ENCODE data around the gene NETO2. TPM values are rescaled to one million over a fixed set of nuclear protein-coding genes. Genes with fewer than 3 reads are reported as not detected.
A peak's percentile ranks its signal among the peaks of the same experiment; 100 is the strongest.

NETO2 gene
- total and polyA plus RNA-seq, 9 of the 15 experiments (the other 6 are each of a cell fraction or from before 2014, with no cell fraction given), result 4.1 to 37.0 (median 22.2) TPM

DNA sequence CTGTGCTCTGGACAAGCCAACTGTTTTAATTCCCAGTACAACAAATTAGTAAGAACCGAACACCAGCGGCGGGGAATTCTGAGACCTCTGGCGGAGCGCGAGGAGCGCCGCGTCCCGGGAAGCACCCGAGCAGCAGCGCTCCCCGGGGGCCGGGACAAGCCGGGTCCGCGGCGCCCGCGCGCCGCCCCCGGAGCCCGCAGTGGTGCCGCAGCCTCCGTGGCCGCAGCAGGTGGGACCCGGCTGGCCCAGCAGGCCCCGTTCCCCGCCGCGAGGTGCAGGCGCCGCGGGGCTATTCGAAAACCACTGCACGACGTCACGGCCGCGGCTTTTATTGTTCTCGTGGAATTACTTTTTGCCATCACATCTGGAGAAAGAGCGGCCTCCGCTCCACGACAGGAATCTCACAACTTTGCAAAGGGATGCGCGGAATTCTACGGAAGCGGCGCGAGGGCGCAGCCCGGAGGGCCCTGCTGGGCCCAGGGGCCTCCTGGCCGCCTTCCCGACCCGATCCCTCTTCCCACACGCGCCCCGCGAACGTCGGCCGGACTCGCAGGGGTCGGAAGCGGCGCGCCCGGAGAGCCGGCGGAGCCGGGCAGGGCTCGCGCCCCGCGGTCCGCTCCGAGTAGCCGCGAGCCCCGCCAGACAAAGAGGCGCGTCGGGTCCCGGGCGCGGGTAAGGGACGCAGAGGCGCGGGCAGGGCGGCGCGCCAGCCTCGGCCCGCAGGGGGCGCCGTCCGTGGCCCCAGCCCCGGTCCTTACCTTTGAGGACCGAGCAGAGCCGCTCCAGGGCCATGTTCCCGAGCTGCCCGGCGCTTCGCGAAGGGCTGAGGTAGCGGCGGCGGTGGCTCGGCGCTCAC lies 696 bp downstream of the NETO2 start (continued):
- TF ChIP-seq FIP1L1 (IDR thresholded peaks at IDR 0.05; ENCODE audit: low read depth, low read length, poor library complexity, severe bottlenecking) (peak; percentile 74), SUPT5H (IDR thresholded peaks at IDR 0.05) (no peak), CXXC5 (CRISPR knock-in tag; IDR thresholded peaks at IDR 0.05) (peak; percentile 82; the same call in 1 of the 2 replicates), NR2C1 (IDR thresholded peaks at IDR 0.05) (no peak), NR2C1 (tag; IDR thresholded peaks at IDR 0.05) (no peak), ZNF232 (CRISPR knock-in tag; IDR thresholded peaks at IDR 0.05) (peak; percentile 36; the same call in 1 of the 2 replicates), SIX5 (IDR thresholded peaks at IDR 0.05; ENCODE audit: borderline replicate concordance in 1 of 2, insufficient read depth in 1 of 2, low read depth in 1 of 2, low read length in 2 of 2) (no peak), NFIX (CRISPR knock-in tag; IDR thresholded peaks at IDR 0.05; ENCODE audit: low read depth) (no peak), SMC3 (conservative IDR thresholded peaks at IDR 0.05; ENCODE audit: insufficient read depth, low read depth, low read length) (peak; percentile 62; the same call in 1 of the 2 replicates), KDM5B (IDR thresholded peaks at IDR 0.05; ENCODE audit: insufficient replicate concordance, low read depth, low read length) (peak; percentile 35), BACH1 (tag; IDR thresholded peaks at IDR 0.05) (no peak), ZNF24 (IDR thresholded peaks at IDR 0.05) (no peak), MEIS2 (IDR thresholded peaks at IDR 0.05; ENCODE audit: partially characterized antibody) (no peak), U2AF1 (optimal IDR thresholded peaks at IDR 0.05; ENCODE audit: low read depth, low read length) (peak; percentile 67), ZNF780A (CRISPR knock-in tag; IDR thresholded peaks at IDR 0.05) (no peak), HMGN3 (IDR thresholded peaks at IDR 0.05; ENCODE audit: borderline replicate concordance, extremely low read depth, insufficient read length, low read depth, low read length) (peak; percentile 82), TGIF2 (CRISPR knock-in tag; IDR thresholded peaks at IDR 0.05) (no peak), ESRRA (IDR thresholded peaks at IDR 0.05; ENCODE audit: borderline replicate concordance, low read depth) (no peak), RBM22 (IDR thresholded peaks at IDR 0.05; ENCODE audit: low read depth, low read length, poor library complexity, severe bottlenecking) (no peak), ZNF583 (CRISPR knock-in tag; IDR thresholded peaks at IDR 0.05) (no peak), ZC3H8 (IDR thresholded peaks at IDR 0.05) (no peak), TEAD4 (IDR thresholded peaks at IDR 0.05; ENCODE audit: low read length) (no peak), TEAD4 (CRISPR knock-in tag; IDR thresholded peaks at IDR 0.05; ENCODE audit: borderline replicate concordance) (no peak), ZNF699 (CRISPR knock-in tag; IDR thresholded peaks at IDR 0.05; ENCODE audit: insufficient replicate concordance) (no peak)
- TF ChIP-seq, protein P1, sequence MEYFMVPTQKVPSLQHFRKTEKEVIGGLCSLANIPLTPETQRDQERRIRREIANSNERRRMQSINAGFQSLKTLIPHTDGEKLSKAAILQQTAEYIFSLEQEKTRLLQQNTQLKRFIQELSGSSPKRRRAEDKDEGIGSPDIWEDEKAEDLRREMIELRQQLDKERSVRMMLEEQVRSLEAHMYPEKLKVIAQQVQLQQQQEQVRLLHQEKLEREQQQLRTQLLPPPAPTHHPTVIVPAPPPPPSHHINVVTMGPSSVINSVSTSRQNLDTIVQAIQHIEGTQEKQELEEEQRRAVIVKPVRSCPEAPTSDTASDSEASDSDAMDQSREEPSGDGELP (CRISPR knock-in tag; IDR thresholded peaks at IDR 0.05; ENCODE audit: borderline replicate concordance), result peak; percentile 42; the same call in 1 of the 2 replicates
- TF ChIP-seq, protein P2, sequence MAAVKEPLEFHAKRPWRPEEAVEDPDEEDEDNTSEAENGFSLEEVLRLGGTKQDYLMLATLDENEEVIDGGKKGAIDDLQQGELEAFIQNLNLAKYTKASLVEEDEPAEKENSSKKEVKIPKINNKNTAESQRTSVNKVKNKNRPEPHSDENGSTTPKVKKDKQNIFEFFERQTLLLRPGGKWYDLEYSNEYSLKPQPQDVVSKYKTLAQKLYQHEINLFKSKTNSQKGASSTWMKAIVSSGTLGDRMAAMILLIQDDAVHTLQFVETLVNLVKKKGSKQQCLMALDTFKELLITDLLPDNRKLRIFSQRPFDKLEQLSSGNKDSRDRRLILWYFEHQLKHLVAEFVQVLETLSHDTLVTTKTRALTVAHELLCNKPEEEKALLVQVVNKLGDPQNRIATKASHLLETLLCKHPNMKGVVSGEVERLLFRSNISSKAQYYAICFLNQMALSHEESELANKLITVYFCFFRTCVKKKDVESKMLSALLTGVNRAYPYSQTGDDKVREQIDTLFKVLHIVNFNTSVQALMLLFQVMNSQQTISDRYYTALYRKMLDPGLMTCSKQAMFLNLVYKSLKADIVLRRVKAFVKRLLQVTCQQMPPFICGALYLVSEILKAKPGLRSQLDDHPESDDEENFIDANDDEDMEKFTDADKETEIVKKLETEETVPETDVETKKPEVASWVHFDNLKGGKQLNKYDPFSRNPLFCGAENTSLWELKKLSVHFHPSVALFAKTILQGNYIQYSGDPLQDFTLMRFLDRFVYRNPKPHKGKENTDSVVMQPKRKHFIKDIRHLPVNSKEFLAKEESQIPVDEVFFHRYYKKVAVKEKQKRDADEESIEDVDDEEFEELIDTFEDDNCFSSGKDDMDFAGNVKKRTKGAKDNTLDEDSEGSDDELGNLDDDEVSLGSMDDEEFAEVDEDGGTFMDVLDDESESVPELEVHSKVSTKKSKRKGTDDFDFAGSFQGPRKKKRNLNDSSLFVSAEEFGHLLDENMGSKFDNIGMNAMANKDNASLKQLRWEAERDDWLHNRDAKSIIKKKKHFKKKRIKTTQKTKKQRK (IDR thresholded peaks at IDR 0.05; ENCODE audit: borderline replicate concordance, low read depth, low read length), result no peak
